ENCODE results near the gene DCTN4. TPM values are rescaled to one million over a fixed set of nuclear protein-coding genes. Genes with fewer than 3 reads are reported as not detected.

DCTN4 gene
- total and polyA plus RNA-seq, 2 of the 8 experiments (the other 6 are each of a cell fraction or from before 2014, with no cell fraction given), result 20.5 to 42.7 TPM

- TF ChIP-seq JUN (IDR thresholded peaks at IDR 0.05; ENCODE audit: low read depth, low read length) (0 out of 2 replicates have a peak, but pooled peaks have one; percentile 35), HDAC2 (IDR thresholded peaks at IDR 0.05; ENCODE audit: borderline replicate concordance in 1 of 2, low read depth in 2 of 2, low read length in 2 of 2) (no peak), MAX (IDR thresholded peaks at IDR 0.05) (peak; percentile 98), CHD7 (IDR thresholded peaks at IDR 0.05; ENCODE audit: insufficient replicate concordance, low read length) (no peak), SIN3A (conservative IDR thresholded peaks at IDR 0.05 in 1 of 2, IDR thresholded peaks at IDR 0.05 in 1 of 2; ENCODE audit: low read depth in 1 of 2, low read length in 2 of 2) (peak; percentile 68 to 85; a peak in 1 of 4 replicates), TAF7 (optimal IDR thresholded peaks at IDR 0.05; ENCODE audit: borderline replicate concordance, low read depth, low read length) (peak; percentile 72)
Observed at GRCh38 chr5:150758531-150759333, at the start of gene DCTN4 (continued).

Data from H1 (cell line).